HL-60 (cell line): ENCODE measurements around the gene GNG7.
"Not testable (repeated sequence)": the region's sequence is repeated elsewhere in the genome, so short reads cannot be mapped to it uniquely, and the experiment has no call there.

Experiments used
- DNase-seq, 2 experiments: peaks; one replicate each; pipeline ENCODE4 v3.0.0-alpha.2; 2010 to 2020; ENCODE audit warnings: low read depth in 1 of 2, low spot score in 1 of 2
- H3K27ac ChIP-seq: fragments of 250-450 bp; sonication (Bioruptor Pico); replicated peaks from 2 replicates; pipeline ENCODE4 v1.5.1; 2020; ENCODE audit warnings: mild to moderate bottlenecking, moderate library complexity
- H3K27me3 ChIP-seq: fragments of 250-450 bp; sonication (Bioruptor Pico); 2 replicates; pipeline ENCODE4 v1.5.1; 2021; ENCODE audit warnings: mild to moderate bottlenecking, moderate library complexity; ENCODE audit not compliant: insufficient read depth, poor library complexity, severe bottlenecking
- H3K4me3 ChIP-seq: replicated peaks from 2 replicates; pipeline ENCODE4 v1.5.1; 2011; ENCODE audit warnings: mild to moderate bottlenecking, control low read depth, low read length; ENCODE audit not compliant: insufficient read depth
- CTCF ChIP-seq: IDR thresholded peaks from one replicate; pipeline ENCODE4 v1.5.1; 2011; ENCODE audit warnings: low read length, control low read depth, inconsistent platforms; ENCODE audit not compliant: insufficient read depth
- GABPA ChIP-seq: IDR thresholded peaks from 2 replicates; pipeline ENCODE4 v1.6.1; 2012; ENCODE audit warnings: low read depth
- POLR2AphosphoS5 ChIP-seq: IDR thresholded peaks from 2 replicates; pipeline ENCODE4 v1.6.1; 2012; ENCODE audit warnings: low read depth
- REST ChIP-seq: IDR thresholded peaks from 2 replicates; pipeline ENCODE4 v1.6.1; 2012; ENCODE audit warnings: low read depth; ENCODE audit not compliant: insufficient replicate concordance
- SPI1 ChIP-seq: IDR thresholded peaks from 2 replicates; pipeline ENCODE4 v1.6.1; 2012; ENCODE audit warnings: low read depth, mild to moderate bottlenecking, borderline replicate concordance

The GNG7 gene

GRCh38 chr19:2509096-2509495 lies 193.4 kb downstream of the GNG7 start:
- no peak for TF ChIP-seq SPI1
- no peak for TF ChIP-seq CTCF
- TF ChIP-seq REST: no peak
- no peak for TF ChIP-seq POLR2AphosphoS5
- no peak for TF ChIP-seq GABPA
- DNase-seq: no peak

GRCh38 chr19:2507109-2507508 lies 195.4 kb downstream of the GNG7 start:
- Histone ChIP-seq H3K27me3 (no peaks in the 10 kb centered on the region), H3K4me3 (no peak overlapping the region), H3K27ac (no peak overlapping the region)
- TF ChIP-seq SPI1 (no peak), GABPA (no peak), REST (no peak), POLR2AphosphoS5 (no peak), CTCF (no peak)
- DNase-seq: peak in 1 of 2 experiments; percentile 42

More at GRCh38 chr19:2509096-2509495, 193.4 kb downstream of the GNG7 start:
- H3K27me3 ChIP-seq: no peaks in the 10 kb centered on the region
- no peak overlapping the region for H3K4me3 ChIP-seq
- no peak overlapping the region for H3K27ac ChIP-seq

GRCh38 chr19:2506656-2507055 lies 195.8 kb downstream of the GNG7 start:
- not testable (repeated sequence) for DNase-seq, H3K27me3 ChIP-seq, H3K4me3 ChIP-seq, H3K27ac ChIP-seq

- Histone ChIP-seq H3K27ac (no peak overlapping the region), H3K4me3 (no peak overlapping the region), H3K27me3 (no peaks in the 10 kb centered on the region)
- TF ChIP-seq POLR2AphosphoS5: no peak
- no peak for TF ChIP-seq SPI1
- no peak for TF ChIP-seq CTCF
- no peak for TF ChIP-seq GABPA
- TF ChIP-seq REST: no peak
- DNase-seq: no peak
These were observed 198.9 kb downstream of the GNG7 start for GRCh38 chr19:2503521-2504109.
